Measurements from ENCODE around the gene TAOK1.

The TAOK1 gene

DNA sequence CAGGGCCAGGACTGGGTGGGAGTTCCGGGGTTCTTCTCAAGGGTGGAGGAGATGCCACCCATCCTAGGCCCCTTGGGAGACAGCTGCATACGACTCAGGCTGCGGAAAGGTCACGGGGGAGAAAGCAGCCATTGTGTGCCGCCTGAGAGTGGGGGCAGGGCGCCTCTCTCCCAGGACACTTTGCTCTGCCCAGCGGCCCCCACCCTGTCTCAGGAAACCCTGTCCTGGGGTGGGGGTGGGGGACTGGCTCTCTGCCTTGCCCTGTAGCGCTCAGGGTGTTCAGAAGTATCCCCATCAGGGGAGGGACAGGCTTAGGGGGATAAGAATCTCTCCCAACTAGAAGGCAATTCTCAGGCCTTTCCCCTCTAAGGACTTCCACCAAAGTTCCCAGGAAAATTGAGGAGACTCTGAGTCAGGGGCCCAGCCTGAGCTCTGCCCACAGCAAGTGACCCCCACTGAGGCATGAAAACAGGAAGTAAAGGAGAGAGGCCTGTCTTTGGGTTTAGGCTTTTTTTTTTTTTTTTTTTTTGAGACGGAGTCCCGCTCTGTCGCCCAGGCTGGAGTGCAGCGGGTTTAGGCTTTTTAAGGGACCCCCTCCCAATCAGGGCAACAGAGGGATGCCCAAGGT, 194.4 kb downstream of the TAOK1 start:
- DNase-seq: no peak

DNA sequence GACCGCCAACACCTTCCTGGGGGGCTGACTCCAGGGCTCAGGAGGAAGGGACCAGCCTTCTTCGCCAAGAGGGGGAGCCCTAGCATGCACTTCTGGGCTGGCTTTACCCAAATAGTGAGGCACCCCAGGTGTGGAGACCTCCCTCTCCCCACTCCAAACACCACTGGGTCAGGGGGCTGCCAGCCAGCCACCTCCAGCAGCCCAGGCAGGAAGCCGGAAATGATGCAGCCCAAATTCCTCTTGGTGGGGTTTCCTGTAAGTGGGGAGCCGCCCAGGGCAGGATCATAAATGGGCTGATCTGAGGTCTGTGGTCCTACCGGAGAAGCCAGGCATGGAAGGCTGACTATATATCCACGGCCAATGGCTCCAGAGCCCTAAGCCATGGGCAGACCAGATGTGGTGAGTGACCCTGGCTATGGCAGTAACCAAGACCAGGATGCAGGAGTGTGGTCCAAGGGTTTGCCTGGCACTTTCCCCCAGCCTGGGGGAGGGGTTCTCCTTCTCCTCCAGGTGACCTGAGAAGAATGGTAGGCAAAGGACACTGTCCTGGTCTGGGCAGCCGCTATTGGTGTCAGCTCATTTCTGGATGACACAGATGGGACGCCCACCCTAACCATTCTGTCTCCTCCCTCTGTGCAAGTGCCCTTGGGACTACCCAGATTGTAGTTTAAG, 195.1 kb downstream of the TAOK1 start:
- DNase-seq: peak; percentile 48

DNA sequence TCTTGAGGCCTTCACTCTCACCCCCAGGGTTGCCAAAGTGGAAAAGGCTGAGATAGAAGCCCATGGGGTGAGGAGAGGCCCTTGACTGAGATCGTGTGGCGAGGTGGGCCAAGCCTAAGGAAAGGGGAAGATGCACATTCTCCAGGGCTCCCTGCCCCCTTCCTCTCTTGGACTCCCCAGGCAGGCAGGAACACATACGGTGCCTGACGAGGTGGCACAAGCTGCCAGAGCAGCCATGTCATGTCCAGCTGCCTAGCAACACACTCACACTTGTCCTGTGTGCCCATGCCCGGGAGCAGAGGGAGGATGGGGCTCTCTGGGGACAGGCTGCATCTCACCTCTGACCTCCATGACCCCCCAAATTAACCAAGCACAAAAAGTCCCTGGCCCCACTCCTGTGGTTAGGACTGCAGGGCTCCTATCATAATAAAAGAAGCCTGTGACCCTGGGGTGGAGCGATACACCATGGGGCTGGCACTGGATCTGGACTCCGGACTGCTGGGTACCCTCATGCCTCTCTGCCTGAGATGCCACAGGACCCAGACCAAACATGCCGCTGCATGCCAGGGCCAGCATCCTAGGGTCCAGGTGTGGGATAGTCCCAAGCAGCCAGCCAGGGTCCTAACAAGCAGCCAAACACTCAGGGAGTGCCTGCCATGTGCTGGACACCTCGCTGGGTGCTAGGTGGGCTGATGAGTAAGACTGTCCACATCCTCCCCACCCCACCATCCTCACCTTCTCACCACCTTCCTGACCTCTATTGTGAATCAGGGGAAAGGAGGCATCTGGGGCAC, 196.7 kb downstream of the TAOK1 start:
- no peak for DNase-seq

DNA sequence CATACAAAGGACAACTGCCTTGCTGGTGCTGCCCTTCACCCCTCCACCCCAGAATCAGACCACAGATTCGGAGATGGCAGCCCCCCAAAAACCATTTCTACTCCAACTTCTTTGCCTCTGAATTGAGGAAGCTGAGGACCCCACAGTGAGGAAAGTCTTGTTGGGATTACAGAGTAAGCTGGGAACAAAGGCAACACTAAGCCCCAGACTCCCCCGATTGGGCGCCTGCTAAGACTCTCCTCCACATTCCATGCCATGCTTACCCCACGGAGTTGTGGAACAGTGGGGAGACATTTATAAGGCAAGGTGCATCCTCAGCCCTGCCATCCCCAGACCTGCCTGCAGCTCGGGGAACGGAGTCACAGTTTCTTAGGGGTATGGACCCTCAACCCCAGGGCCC, 197.4 kb downstream of the TAOK1 start:
- no peak for DNase-seq

DNA sequence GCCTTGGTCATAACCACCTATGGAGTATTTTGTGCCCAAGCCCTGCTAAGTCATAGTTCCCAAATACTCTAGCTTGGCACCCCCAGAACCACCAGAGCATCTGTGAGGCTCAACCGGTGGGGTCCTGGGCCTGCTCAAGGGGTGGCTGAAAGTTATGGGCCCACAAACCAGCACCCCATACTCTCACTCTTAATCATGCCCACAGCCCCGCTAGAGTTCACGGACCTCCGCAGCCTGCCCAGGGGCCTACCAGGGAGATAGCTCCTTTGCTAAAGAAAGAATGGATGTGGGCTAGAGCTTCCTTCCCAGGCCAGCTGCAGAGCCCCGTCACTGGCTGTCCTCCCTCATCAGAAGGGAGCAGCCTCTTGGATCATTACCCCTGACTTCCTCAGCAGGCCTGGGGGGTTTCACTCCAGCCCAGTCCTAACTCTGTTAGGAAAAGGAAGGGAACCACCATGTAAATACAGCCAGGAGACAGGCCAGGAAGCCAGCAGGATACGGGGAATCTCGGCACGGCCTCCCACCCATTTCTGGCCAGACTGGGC, 197.9 kb downstream of the TAOK1 start:
- DNase-seq: no peak

DNA sequence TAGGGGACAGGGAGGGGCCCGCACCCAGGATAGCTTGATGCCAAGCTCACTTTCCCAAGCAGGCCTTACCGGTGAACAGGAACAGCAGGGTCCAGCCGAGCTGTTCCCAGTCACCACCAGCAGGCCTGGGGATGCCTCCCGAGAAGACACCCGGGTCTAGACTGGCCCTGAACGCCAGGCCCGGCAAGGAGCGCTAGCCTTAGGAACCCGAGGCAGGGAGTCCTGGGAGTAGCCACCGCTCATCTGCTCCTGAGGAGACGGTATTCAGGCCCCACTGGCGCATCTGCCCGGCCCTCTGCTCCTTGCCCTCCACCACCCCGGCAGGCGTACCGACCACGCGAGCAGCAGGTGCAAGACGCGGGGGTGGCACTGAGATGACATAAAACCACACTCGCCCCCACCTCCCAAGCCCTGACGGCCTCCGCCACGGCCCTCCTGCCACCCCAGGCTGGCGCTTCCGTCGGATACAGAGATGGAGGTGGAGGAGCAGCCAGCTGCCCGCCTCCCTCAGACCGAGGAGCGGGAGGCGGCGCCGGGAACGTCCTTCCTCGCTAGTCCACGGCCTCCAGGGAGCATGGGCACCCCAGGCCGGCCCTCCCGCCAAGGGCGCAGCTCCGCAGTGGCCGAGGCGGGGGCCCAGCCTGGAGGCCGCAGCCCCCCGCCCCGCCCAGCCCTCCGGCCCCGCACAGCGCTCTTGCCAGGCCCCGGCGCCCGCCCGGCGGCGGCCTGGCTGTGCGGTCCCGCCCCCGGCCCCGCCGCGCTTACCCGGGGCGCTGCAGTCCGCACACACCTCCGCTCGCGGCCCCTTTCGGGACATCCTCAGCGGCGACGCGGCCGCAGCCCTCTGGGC, 198.6 kb downstream of the TAOK1 start:
- peak; percentile 54 for DNase-seq

DNA sequence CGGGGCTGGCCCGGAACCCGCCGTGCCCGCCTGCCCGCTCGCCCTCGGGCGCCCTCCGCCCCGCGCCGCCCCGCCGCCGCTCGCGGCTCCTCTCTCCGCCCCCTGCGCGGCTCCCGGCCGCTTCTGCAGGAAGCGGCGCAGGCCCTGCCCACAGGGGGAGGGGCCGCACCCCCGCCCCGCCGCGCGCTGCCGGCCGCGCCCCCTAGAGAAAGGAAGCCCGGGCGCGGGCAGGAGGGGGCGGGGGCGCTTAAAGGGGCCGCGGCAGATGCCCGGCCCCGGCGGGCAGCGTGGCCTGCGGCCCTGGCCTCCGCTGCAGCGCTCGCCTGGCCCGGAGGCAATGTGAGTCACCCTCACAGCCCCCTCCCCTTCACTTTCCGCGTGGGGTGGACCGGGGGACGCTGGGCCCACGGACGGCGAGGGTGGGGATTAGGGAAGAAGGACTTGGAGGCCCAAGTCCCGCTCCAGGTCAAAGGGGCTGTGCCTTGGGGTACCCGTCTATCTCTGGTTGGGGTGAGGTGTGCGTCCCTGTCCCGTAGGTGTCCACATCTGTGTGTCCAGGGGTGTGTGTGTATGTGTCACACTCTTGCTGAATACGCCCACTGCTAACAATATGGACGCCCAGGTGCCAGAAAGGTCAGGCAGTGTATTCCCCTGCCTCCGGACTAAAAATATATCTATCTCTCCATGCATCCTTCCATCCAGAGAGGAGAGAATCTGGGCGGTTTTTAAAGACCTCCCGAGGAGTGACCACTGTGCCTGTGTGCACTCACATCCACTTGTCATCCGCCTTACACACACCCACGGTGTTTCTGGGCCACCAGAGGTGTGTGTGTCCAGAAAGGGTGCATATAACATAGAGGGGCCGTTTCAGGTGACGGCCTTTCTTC, 199.6 kb downstream of the TAOK1 start, which contains the start of gene GIT1:
Gene GIT1 (minus strand): TSS at position 125 of the 887 bp plus-strand sequence. CDS start 270 bp downstream, outside the sequence.
- peak; percentile 85 for DNase-seq

DNA sequence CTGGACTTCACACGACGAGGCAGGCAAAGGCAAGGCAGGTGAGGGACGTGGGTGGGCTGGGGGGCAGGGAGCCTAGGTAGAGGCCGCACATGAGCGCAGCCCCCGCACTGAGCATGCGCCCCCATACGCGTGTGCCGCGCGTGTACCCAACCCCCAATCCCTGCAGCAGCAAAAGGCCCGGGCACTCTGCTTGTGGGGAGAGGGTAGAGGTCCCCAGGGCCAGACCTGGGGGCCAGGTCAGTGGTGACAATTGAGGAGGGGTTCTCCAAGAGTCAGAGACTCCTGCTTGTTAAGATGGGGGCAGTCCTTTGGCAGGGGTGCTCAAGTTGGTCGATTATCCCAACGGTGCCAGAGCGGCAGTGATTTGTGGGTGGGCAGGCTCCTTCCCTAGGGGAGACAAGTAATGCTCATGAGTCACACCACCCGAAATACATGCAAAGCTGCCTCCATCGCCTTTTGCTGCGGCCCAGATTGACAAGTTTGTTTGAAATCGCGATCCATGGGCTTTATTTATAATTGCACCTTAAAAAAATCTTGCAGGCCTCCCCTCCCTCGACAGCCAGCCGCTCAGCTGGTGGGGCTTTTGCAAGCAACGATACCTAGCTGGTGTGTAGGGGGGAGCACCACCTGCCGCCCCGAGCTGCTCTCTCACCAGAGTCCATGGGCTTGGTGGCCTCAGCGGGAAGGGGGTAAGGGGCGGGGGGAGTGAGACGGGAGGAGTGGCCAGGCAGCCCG, 200.4 kb downstream of the TAOK1 start:
- DNase-seq: peak; percentile 25

DNA sequence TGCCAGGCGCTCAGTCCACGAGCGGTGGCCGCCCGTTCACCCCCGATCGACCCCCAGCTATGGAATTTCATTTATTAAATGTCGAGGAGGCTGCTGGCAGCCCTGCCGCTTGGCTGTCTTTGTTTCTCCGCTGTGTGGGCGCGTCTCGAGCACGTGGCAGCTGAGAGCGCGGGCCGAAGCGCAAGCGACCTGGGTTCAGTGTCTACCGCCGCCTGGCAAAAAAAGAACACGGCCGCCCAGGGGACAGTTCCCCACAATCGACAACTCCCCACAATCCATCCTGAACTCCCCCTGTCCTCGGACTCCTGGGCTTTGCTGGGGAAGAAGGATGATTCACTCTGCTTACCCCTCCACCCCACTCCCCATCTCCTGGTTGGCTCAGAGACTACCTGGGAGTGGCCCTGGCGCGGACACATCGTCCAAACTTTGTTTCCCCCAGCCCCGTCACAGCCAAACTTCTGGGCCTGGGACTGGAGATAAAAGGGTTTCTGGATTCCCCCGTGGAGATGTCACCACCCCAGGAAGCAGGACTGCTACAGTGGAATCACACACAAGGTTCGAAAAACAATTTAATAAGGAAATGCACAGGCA, 201.1 kb downstream of the TAOK1 start:
- peak; percentile 29 for DNase-seq

DNA sequence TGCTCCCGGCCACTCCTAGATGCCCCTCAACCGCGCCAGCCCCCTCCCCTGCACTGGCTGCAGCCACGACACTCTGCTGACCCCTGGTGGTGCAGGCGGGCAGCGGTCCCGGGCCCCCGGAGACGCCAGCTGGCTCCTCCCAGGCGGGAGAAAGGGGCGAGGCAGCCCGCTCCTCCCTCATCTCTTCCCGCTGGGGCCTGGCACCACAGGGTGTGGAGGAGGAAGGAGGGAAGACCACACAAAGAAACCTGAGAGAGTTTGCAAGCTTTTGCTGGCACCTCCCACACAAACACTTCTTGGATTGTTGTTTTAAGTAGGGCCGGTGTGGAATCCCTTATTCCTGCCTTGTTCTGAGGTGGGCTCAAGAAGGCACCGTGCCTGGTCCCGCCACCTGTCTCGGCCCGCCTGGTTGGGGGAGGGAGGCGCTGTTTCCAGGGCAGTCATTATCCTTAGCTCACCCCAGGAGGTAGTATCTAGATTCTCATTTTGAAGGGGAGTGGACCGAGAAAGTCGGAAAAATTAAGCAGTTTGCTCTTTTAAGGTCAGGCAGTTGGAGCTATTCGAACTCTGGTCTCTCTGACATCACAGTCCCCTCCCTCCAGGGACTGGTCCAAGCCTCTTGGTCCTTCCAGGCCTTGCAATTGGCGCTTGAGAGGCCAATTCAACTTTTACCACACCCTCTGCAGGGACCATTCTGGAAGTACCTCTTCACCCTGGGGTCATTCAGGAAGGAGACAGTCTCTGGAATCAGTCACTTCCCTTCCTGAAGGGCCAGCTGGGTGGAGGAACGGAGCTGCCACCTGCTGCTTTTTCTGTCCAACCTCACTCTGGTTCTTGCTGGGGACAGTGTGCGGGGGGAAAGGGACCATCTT, 201.8 kb downstream of the TAOK1 start:
- DNase-seq: peak; percentile 81

DNA sequence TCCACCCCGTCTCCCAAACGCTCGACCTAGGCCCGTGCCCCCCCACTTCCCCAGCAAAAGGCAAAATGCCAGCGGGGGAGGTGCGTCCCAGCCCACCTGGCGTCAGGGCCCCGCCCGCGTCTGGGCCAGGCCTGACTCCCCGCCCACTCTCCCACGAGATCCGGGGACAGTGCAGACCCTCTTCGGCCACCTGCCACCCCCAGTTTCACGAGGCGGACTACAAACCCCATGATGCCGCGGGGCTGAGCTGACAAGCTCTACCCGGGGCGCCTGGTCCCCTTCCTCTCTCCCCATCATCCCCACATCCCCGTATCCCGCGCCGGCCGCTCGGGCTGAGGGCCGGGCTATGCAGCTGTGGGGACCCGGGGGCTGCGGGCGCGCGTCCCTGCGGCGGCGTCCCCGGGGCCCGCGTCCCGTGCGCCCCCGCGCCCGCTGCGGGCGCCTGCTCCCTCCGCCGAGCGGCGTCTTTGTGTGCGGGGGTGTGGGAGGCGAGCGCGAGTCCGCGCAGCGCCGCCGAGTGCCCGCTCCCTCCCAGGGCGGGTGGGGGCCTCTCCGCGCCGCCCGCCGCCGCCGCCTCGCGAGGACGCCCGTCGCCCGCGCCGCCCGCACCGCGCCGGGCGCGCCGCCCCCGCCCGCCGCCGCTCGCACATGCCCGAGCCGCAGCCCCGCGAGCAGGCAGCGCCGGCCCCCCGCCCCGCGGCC, 202.8 kb downstream of the TAOK1 start, which contains the start of gene ANKRD13B:
Gene ANKRD13B (plus strand): TSS at position 283 of the 702 bp plus-strand sequence. CDS start 490 bp downstream, outside the sequence.
- DNase-seq: peak; percentile 41

DNA sequence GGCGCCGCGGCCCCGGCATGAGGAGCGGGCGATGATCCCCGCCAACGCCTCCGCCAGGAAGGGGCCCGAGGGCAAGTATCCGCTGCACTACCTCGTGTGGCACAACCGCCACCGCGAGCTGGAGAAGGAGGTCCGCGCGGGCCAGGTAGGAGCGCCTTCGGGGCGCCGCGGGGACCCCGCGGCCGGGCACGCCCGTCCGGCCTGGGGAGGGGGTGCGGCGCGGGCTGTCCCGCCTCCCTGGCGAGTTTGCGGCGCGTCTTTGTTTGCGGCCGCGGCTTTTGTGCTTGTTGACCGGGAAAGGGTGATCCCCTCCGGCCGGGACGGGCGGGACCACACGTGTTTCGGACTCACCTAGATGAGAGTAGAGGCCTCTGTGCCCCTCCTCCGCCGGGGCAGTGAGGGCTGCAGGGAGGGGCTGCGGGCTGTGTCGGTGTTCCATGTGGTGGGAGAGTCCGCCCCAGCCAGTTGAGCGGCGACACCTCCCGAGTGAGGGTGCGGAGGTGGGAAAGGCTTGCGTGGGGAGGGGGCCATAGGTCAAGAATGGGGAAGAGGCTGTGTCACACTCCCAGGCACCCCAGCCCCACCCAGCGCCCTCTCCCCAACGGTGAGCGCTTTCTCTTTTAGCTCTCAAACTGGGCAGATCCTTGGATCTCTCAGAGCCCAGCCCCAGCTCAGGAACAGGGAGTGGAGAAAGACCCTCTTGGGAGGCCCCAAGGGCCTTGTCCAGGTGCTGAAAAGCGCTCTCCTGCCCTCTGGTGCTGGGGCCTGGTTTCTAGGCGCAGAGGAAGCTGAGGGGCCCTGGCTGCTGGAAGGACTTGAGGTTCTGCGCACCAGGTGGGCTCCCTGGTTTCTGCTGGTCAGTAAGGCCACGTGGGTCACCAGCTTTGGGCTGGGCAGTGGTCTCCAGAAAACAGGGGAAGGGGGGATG, 203.7 kb downstream of the TAOK1 start:
- DNase-seq: peak; percentile 24

DNA sequence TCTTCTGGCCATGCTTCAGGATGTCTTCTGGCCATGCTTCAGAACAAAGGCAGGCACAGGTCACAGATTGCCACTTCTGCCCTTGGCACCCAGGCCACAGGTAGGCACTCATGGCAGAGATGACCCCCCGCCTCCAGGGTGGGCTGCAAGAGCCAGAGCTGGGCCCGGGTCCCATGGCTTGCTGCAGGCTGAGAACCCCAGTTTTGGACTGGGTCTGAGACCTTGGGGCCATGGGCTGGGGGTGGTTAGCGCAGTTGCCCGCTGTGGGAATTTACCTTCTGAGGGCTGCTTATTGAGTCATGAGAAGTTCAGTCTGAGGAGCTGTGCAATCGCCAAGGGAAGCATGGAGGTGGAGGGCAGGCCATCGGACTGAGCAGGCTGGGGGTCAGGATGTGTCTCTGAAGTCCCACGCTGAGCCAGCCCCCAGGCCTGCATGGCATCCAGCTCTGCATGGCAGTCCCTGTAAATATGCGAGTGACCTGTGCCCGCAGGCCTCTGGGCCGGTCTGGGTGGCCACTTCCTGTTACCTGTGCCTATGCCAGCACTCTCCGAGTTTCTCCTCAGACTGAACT, 204.4 kb downstream of the TAOK1 start:
- no peak for DNase-seq

DNA sequence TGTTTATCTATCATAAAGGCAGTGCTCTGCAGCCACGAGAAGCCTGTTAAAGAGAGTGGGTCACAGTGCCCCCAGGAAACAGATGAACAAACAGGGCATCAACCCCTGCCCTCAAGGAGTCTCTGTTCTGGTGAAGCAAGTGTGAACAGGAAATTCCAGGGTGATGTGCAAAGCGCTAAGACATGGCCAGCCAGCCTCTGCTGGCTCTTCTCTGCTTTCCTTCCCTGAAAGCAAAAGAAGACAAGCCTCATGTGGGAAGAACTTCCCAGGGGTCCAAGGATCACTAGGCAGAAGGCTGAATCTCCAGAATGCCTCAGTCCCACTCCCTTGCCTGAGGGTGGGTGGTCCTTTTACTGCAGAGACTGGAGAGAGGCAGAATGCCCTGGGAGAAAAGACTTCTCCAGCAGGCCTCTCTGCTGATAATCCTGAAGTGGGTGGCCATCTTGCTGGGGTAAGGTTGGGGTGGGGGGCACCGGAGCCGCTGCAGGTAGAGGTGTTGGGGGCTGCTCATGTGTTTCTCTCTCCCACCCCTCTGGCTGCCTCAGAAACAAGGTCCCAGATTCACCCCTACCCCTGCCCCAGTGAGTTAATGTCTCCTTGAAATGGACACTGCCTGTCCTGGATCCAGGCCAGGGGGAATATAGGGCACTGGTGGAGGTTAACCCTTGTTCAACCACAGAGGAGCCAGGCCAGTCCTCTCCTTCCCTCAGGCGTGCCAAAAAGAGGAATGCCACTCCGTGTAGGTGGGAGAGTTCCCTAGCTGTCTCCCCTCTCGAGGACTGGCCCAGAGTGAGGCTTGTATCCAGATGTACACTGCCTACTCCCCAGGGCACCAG, 205.2 kb downstream of the TAOK1 start:
- no peak for DNase-seq

DNA sequence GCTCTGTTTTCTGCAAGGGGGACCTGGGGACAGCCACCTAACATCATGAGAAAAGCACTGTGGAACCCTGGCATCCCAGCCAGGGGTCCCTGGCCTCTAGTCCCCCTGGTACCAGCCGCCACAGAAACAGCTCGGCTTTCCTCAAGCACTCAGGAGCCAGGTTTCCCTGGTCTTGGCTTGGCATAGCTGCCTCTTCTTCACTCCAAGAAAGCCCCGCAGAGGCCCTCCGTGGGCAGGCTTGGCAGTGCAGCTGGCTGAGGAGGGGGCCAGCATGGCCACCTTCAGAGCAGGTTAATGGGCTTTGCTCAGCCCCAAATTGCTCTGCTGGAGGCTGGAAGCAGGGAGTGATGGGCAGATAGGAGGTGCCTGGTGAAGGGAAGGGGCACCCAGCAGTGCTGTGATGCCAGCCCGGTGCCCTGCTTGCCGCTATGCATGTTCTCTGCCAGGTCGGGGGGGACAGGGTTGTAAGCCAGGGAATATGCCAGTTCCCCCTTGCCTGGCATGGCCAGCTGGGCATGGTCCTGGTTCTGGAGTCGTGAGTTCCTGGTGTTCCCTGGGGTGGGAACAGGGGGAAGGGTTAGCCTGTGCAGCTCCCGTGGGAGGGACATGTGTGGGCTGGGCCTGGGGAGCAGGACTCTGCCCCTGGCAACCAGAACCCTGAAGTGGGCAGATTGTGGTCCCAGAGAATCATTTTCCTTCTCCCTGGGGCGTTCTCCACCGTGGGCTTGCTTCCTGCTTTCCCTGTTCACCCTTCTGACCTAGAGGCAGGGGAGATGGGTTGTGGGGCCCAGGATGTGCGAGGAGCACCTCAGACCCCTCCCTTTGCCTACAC, 206.0 kb downstream of the TAOK1 start:
- no peak for DNase-seq

Data from CD4-positive, alpha-beta T cell treated with Interleukin-17A for 1 hour (primary cell).